22Rv1 (cell line): ENCODE results near the gene MAGI2.

Experiments
- ZFX ChIP-seq: fragments of 450-650 bp; IDR thresholded peaks from 2 replicates; pipeline ENCODE4 v1.6.1; 2017; ENCODE audit warnings: antibody characterized with exemption, borderline replicate concordance
- TF ChIP-seq, protein P1 (sequence below): fragments of 450-650 bp; IDR thresholded peaks from 2 replicates; pipeline ENCODE4 v1.5.1; 2017; ENCODE audit warnings: mild to moderate bottlenecking

DNA sequence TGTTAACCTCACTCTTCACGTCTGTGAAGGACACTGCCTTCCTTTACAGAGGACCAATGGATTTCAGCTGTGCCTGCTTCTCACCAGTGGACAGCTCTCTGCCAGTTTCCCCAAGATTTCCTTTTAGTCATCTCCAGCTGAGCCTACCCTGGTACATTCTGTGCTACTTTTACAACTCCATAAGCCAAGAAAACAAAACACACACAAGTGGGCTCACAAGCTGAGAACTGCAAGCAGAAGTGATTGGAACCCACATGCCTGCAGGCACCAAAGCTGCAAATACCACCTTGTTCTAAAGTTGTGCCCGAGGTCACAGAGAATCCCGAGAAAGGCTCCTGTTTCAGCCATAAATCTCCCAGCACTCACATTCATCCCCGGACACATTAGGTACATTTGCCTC is 1018.1 kb downstream of the MAGI2 start:
- TF ChIP-seq, protein P1, sequence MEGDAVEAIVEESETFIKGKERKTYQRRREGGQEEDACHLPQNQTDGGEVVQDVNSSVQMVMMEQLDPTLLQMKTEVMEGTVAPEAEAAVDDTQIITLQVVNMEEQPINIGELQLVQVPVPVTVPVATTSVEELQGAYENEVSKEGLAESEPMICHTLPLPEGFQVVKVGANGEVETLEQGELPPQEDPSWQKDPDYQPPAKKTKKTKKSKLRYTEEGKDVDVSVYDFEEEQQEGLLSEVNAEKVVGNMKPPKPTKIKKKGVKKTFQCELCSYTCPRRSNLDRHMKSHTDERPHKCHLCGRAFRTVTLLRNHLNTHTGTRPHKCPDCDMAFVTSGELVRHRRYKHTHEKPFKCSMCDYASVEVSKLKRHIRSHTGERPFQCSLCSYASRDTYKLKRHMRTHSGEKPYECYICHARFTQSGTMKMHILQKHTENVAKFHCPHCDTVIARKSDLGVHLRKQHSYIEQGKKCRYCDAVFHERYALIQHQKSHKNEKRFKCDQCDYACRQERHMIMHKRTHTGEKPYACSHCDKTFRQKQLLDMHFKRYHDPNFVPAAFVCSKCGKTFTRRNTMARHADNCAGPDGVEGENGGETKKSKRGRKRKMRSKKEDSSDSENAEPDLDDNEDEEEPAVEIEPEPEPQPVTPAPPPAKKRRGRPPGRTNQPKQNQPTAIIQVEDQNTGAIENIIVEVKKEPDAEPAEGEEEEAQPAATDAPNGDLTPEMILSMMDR, result no peak
- TF ChIP-seq ZFX, result no peak
